Myocyte (in vitro differentiated cells): Measurements from ENCODE around the gene FERD3L. TPM values are rescaled to one million over a fixed set of nuclear protein-coding genes. Genes with fewer than 3 reads are reported as not detected.

Source experiments
- DNase-seq: peaks from one replicate; pipeline ENCODE4 v3.0.0-alpha.2; 2012; ENCODE audit warnings: low read depth
- total RNA-seq: library from RNA; depleted of rRNA; stranded (reverse); fragments of >200 nt; gene quantifications from 2 replicates; pipeline ENCODE4 v1.2.3, GENCODE V29; 2014

Gene FERD3L
- total RNA-seq, 1 donor from 2014 or later, result not detected

GRCh38 chr7:19117091-19117869 lies 27.9 kb downstream of the FERD3L start, which contains the start of gene TWIST1:
TSS of gene TWIST1 (minus strand) at chr7:19117636. CDS start at chr7:19117321, 315 bp downstream.
- peak; percentile 95 for DNase-seq

- peak; percentile 59 for DNase-seq
These were observed 28.8 kb downstream of the FERD3L start for GRCh38 chr7:19116121-19117090.

GRCh38 chr7:19114551-19114855 lies 30.7 kb downstream of the FERD3L start:
- DNase-seq, result no peak

GRCh38 chr7:19113855-19114550 lies 31.2 kb downstream of the FERD3L start:
- DNase-seq, result no peak

- no peak for DNase-seq
These were observed 32.2 kb downstream of the FERD3L start for GRCh38 chr7:19113002-19113350.

- no peak for DNase-seq
These were observed 32.8 kb downstream of the FERD3L start for GRCh38 chr7:19112274-19113001.

GRCh38 chr7:19111474-19112273 lies 33.5 kb downstream of the FERD3L start:
- no peak for DNase-seq

GRCh38 chr7:19110776-19111175 lies 34.4 kb downstream of the FERD3L start:
- no peak for DNase-seq

GRCh38 chr7:19110026-19110730 lies 35.0 kb downstream of the FERD3L start:
- no peak for DNase-seq

- DNase-seq, result no peak
These were observed 35.9 kb downstream of the FERD3L start for GRCh38 chr7:19109000-19109946.

GRCh38 chr7:19107356-19108146 lies 37.7 kb downstream of the FERD3L start:
- DNase-seq, result peak; percentile 70

GRCh38 chr7:19107081-19107355 lies 38.2 kb downstream of the FERD3L start:
- no peak for DNase-seq

GRCh38 chr7:19106241-19107080 lies 38.8 kb downstream of the FERD3L start:
- DNase-seq, result no peak

- DNase-seq, result no peak
These were observed 39.7 kb downstream of the FERD3L start for GRCh38 chr7:19105546-19105945.

GRCh38 chr7:19104811-19105210 lies 40.4 kb downstream of the FERD3L start:
- no peak for DNase-seq

- DNase-seq, result no peak
These were observed 42.3 kb downstream of the FERD3L start for GRCh38 chr7:19102884-19103283.

GRCh38 chr7:19101909-19102308 lies 43.3 kb downstream of the FERD3L start:
- DNase-seq, result no peak
